H1 (cell line): ENCODE results near the gene KRT85. TPM values are rescaled to one million over a fixed set of nuclear protein-coding genes. Genes with fewer than 3 reads are reported as not detected.

Experiments used
- CTCF ChIA-PET: fragments of 300-600 bp; sonication (Branson Sonifier 250); formaldehyde crosslinking; loops from one replicate; lab custom pipeline; 2021; ENCODE audit not compliant: partially characterized antibody; lab: Charles Lee
- POLR2A ChIA-PET: fragments of 300-600 bp; sonication (Branson Sonifier 250); formaldehyde crosslinking; loops from one replicate; lab custom pipeline; 2021; ENCODE audit warnings: inconsistent platforms; ENCODE audit not compliant: partially characterized antibody; lab: Charles Lee
- DNase-seq, 2 experiments: peaks; one replicate each; pipeline versions ENCODE4 v3.0.0 to v3.0.0-alpha.2; 2010 to 2022; ENCODE audit warnings: low spot score in 2 of 2, low read depth in 1 of 2, mixed read lengths in 1 of 2
- FAIRE-seq: peaks from 2 replicates; lab custom pipeline; 2011; peaks lifted over from hg19 to GRCh38; lab: Jason Lieb, UNC
- H2AFZ ChIP-seq: 2 replicates; pipeline ENCODE4 v1.8.1; 2012; ENCODE audit warnings: low read length, inconsistent platforms
- H2AK5ac ChIP-seq: 2 replicates; pipeline ENCODE4 v1.6.1; 2013; ENCODE audit warnings: low read depth, low read length
- H2BK120ac ChIP-seq: replicated peaks from 2 replicates; pipeline ENCODE3; 2013; ENCODE audit warnings: low read depth, low read length, inconsistent platforms
- H2BK12ac ChIP-seq: 2 replicates; pipeline ENCODE4 v1.6.1; 2013; ENCODE audit warnings: low read depth, low read length
- H2BK15ac ChIP-seq: 2 replicates; pipeline ENCODE4 v1.6.1; 2013; ENCODE audit warnings: low read length
- H2BK20ac ChIP-seq: 2 replicates; pipeline ENCODE4 v1.6.1; 2013; ENCODE audit warnings: low read length
- H2BK5ac ChIP-seq: 2 replicates; pipeline ENCODE4 v1.6.1; 2013; ENCODE audit warnings: low read depth, low read length
- H3K14ac ChIP-seq: 2 replicates; pipeline ENCODE4 v1.6.1; 2013; ENCODE audit warnings: inconsistent platforms; ENCODE audit not compliant: insufficient read length
- H3K18ac ChIP-seq: 2 replicates; pipeline ENCODE4 v1.6.1; 2013; ENCODE audit warnings: low read length; ENCODE audit errors: extremely low read depth
- H3K23ac ChIP-seq: 2 replicates; pipeline ENCODE4 v1.6.1; 2013; ENCODE audit warnings: inconsistent platforms; ENCODE audit not compliant: insufficient read length
- H3K23me2 ChIP-seq: 2 replicates; pipeline ENCODE4 v1.6.1; 2013; ENCODE audit warnings: low read depth, low read length
- H3K27ac ChIP-seq: 2 replicates; pipeline ENCODE4 v1.6.1; 2011; ENCODE audit warnings: low read depth, low read length, inconsistent platforms
- H3K27me3 ChIP-seq, 4 experiments: replicated peaks in 1 of 4; 1 replicate in 1 of 4; 2 replicates in 3 of 4; pipeline versions ENCODE4 v1.6.1 to v1.8.1; 2011 to 2013; ENCODE audit warnings: low read length in 3 of 4, mild to moderate bottlenecking in 3 of 4, inconsistent platforms in 2 of 4, mixed read lengths in 2 of 4, moderate library complexity in 1 of 4; ENCODE audit not compliant: control insufficient read depth in 3 of 4, insufficient read depth in 3 of 4; ENCODE audit errors: extremely low read depth in 1 of 4
- H3K36me3 ChIP-seq, 4 experiments: 2 replicates each; pipeline versions ENCODE4 v1.6.1 to v1.8.1; 2011 to 2013; ENCODE audit warnings: mild to moderate bottlenecking in 4 of 4, low read length in 3 of 4, moderate library complexity in 2 of 4, control low read depth in 1 of 4, inconsistent platforms in 1 of 4; ENCODE audit not compliant: insufficient read depth in 4 of 4, control insufficient read depth in 2 of 4
- H3K4ac ChIP-seq: replicated peaks from 2 replicates; pipeline ENCODE3; 2013; ENCODE audit warnings: low read length, low read depth, mixed read lengths, inconsistent platforms; ENCODE audit not compliant: insufficient read length
- H3K4me1 ChIP-seq, 4 experiments: replicated peaks in 1 of 4; 1 replicate in 1 of 4; 2 replicates in 3 of 4; pipeline versions ENCODE4 v1.6.1 to v1.8.1; 2011 to 2013; ENCODE audit warnings: low read length in 3 of 4, inconsistent platforms in 2 of 4, mixed read lengths in 1 of 4; ENCODE audit not compliant: insufficient read depth in 4 of 4, control insufficient read depth in 3 of 4
- H3K4me2 ChIP-seq, 2 experiments: 2 replicates each; pipeline versions ENCODE4 v1.6.1 to v1.8.1; 2011 to 2013; ENCODE audit warnings: low read depth in 2 of 2, low read length in 2 of 2, control low read depth in 1 of 2, inconsistent platforms in 1 of 2, mild to moderate bottlenecking in 1 of 2; ENCODE audit not compliant: insufficient read depth in 1 of 2
- H3K4me3 ChIP-seq, 4 experiments: fragments of 200-600, 300-600 bp in 1 of 4; sonication (generic), shearing (Covaris generic), sonication (Bioruptor Twin) in 1 of 4; 2 replicates each; pipeline versions ENCODE4 v1.5.1 to v1.8.1; 2011 to 2016; ENCODE audit warnings: low read length in 4 of 4, low read depth in 3 of 4, control low read depth in 2 of 4, inconsistent platforms in 2 of 4, mild to moderate bottlenecking in 2 of 4, mixed read lengths in 1 of 4, moderate library complexity in 1 of 4; ENCODE audit not compliant: insufficient read depth in 2 of 4; ENCODE audit errors: extremely low read depth in 1 of 4
- H3K56ac ChIP-seq: replicated peaks from 2 replicates; pipeline ENCODE3; 2013; ENCODE audit warnings: low read depth, mild to moderate bottlenecking, mixed read lengths, low read length, inconsistent platforms; ENCODE audit not compliant: insufficient read length
- H3K79me1 ChIP-seq: 2 replicates; pipeline ENCODE4 v1.6.1; 2013; ENCODE audit warnings: low read depth, low read length, control low read depth
- H3K79me2 ChIP-seq, 2 experiments: 2 replicates each; pipeline versions ENCODE4 v1.6.1 to v1.8.1; 2012 to 2013; ENCODE audit warnings: low read length in 2 of 2, mild to moderate bottlenecking in 2 of 2, inconsistent platforms in 1 of 2; ENCODE audit not compliant: insufficient read depth in 2 of 2, control insufficient read depth in 1 of 2
- H3K9ac ChIP-seq, 4 experiments: replicated peaks in 1 of 4; 1 replicate in 1 of 4; 2 replicates in 3 of 4; pipeline versions ENCODE4 v1.6.1 to v1.8.1; 2011 to 2013; ENCODE audit warnings: low read depth in 3 of 4, low read length in 3 of 4, control low read depth in 2 of 4, mild to moderate bottlenecking in 2 of 4, moderate library complexity in 2 of 4, inconsistent platforms in 1 of 4; ENCODE audit errors: extremely low read depth in 1 of 4
- H3K9me3 ChIP-seq, 2 experiments: 2 replicates each; pipeline versions ENCODE4 v1.6.1 to v1.8.1; 2012 to 2013; ENCODE audit warnings: mild to moderate bottlenecking in 2 of 2, moderate library complexity in 2 of 2, control low read depth in 1 of 2, inconsistent platforms in 1 of 2, low read depth in 1 of 2, low read length in 1 of 2, mixed read lengths in 1 of 2; ENCODE audit not compliant: insufficient read depth in 2 of 2
- H4K20me1 ChIP-seq, 2 experiments: replicated peaks in 1 of 2; 2 replicates each; pipeline versions ENCODE3 to v1.8.1; 2011 to 2013; ENCODE audit warnings: inconsistent platforms in 2 of 2, low read length in 2 of 2, mild to moderate bottlenecking in 1 of 2; ENCODE audit not compliant: insufficient read depth in 2 of 2, control insufficient read depth in 1 of 2
- H4K5ac ChIP-seq: 2 replicates; pipeline ENCODE4 v1.6.1; 2013; ENCODE audit warnings: low read length, low read depth, mixed read lengths, inconsistent platforms; ENCODE audit not compliant: insufficient read length
- H4K8ac ChIP-seq: 2 replicates; pipeline ENCODE4 v1.8.0; 2013; ENCODE audit warnings: mild to moderate bottlenecking, moderate library complexity, low read length, inconsistent platforms; ENCODE audit not compliant: insufficient read depth; ENCODE audit errors: extremely low read depth
- H4K91ac ChIP-seq: replicated peaks from 2 replicates; pipeline ENCODE3; 2013; ENCODE audit warnings: low read length, mixed read lengths, inconsistent platforms; ENCODE audit not compliant: insufficient read length
- E2F6 ChIP-seq: IDR thresholded peaks from 2 replicates; pipeline ENCODE4 v1.6.1; 2012; ENCODE audit warnings: inconsistent platforms
- EZH2 ChIP-seq: fragments of 200-600 bp; sonication (generic); IDR thresholded peaks from 2 replicates; pipeline ENCODE4 v1.7.1; 2012; ENCODE audit warnings: low read depth, mild to moderate bottlenecking, moderate library complexity, low read length, inconsistent platforms; ENCODE audit not compliant: severe bottlenecking
- GTF2F1 ChIP-seq: IDR thresholded peaks from 2 replicates; pipeline ENCODE4 v1.6.1; 2012; ENCODE audit warnings: low read depth, low read length, improper control_type of control experiment, borderline replicate concordance
- MAFK ChIP-seq: IDR thresholded peaks from 2 replicates; pipeline ENCODE4 v1.6.1; 2012; ENCODE audit warnings: low read depth, mild to moderate bottlenecking, improper control_type of control experiment, low read length
- PHF8 ChIP-seq: fragments of 200-600 bp; sonication (generic); conservative IDR thresholded peaks from 2 replicates; pipeline ENCODE4 v1.7.1; 2012; ENCODE audit warnings: low read depth, mild to moderate bottlenecking, inconsistent platforms, low read length, moderate library complexity
- RXRA ChIP-seq: IDR thresholded peaks from 2 replicates; pipeline ENCODE4 v1.6.1; 2011; ENCODE audit warnings: low read depth, mild to moderate bottlenecking, low read length, moderate library complexity; ENCODE audit not compliant: insufficient read depth
- SIN3A ChIP-seq, 2 experiments: IDR thresholded peaks in 1 of 2; conservative IDR thresholded peaks in 1 of 2; 2 replicates each; pipeline ENCODE4 v1.6.1; 2011 to 2012; ENCODE audit warnings: low read length in 2 of 2, improper control_type of control experiment in 1 of 2, low read depth in 1 of 2, mild to moderate bottlenecking in 1 of 2
- SIX5 ChIP-seq: IDR thresholded peaks from 2 replicates; pipeline ENCODE4 v1.6.1; 2011; ENCODE audit warnings: mild to moderate bottlenecking, low read depth, low read length
- SP1 ChIP-seq: IDR thresholded peaks from 2 replicates; pipeline ENCODE4 v1.6.1; 2011; ENCODE audit warnings: low read depth, low read length
- SUZ12 ChIP-seq: fragments of 200-600 bp; sonication (generic); IDR thresholded peaks from 2 replicates; pipeline ENCODE4 v1.6.1; 2012; ENCODE audit warnings: mild to moderate bottlenecking, inconsistent platforms, low read length, moderate library complexity, mixed read lengths
- USF2 ChIP-seq: IDR thresholded peaks from 2 replicates; pipeline ENCODE4 v1.6.1; 2011; ENCODE audit warnings: low read length, improper control_type of control experiment
- WGBS, 2 experiments: shearing (Covaris generic) in 1 of 2; methylation state at CpG; one replicate each; pipeline versions ENCODE4 v1.1.6 to v1.1.7; 2013 to 2015; ENCODE audit warnings: low lambda C conversion rate in 2 of 2, mixed read lengths in 2 of 2, inconsistent platforms in 1 of 2, low coverage in 1 of 2, missing lambda C conversion rate in 1 of 2; ENCODE audit not compliant: insufficient replicate concordance in 2 of 2, insufficient coverage in 1 of 2, insufficient read length in 1 of 2; ENCODE audit errors: extremely low coverage in 1 of 2, missing lambda C conversion rate in 1 of 2; 5-methylcytosine and 5-hydroxymethylcytosine counted together
- polyA plus RNA-seq, 7 experiments: library from polyadenylated mRNA; depleted of rRNA in 3 of 7; stranded (reverse) in 5 of 7; unstranded in 2 of 7; fragments of >200 nt in 5 of 7; fragments of 200-250 nt in 2 of 7; gene quantifications; 1 replicate in 5 of 7; 2 replicates in 1 of 7; 4 replicates in 1 of 7; pipeline versions ENCODE4 v1.2.1 to v1.2.3, GENCODE V29; 2011 to 2013; ENCODE audit warnings: missing spikeins in 2 of 7, mixed read lengths in 2 of 7
- total RNA-seq: library from RNA; stranded (reverse); fragmentation: NEBNext Ultra II Directional; extraction: Animal tissue kit (Norgen Biotek cat#: 25700); gene quantifications from 2 replicates; pipeline ENCODE4 v1.2.1, GENCODE V29; 2021

The KRT85 gene
- total and polyA plus RNA-seq, 2 of the 8 experiments (the other 6 are each of a cell fraction or from before 2014, with no cell fraction given): not detected

- DNase-seq (no peak), FAIRE-seq (no peak)
- Histone ChIP-seq H2BK15ac (no peak overlapping the region), H2AFZ (no peak overlapping the region), H2BK120ac (no peak overlapping the region), H3K56ac (no peak overlapping the region), H3K23me2 (no peaks in the 10 kb centered on the region), H4K20me1 (no peaks in the 10 kb centered on the region), H3K9me3 (peaks cover 2 to 11% of the 10 kb centered on the region in 2 experiments; a peak in 1 of 4 replicates), H3K79me2 (no peaks in the 10 kb centered on the region), H3K4ac (no peak overlapping the region), H3K14ac (no peak overlapping the region), H2BK5ac (no peak overlapping the region), H4K91ac (no peak overlapping the region), H3K79me1 (no peaks in the 10 kb centered on the region), H3K18ac (no peak overlapping the region), H3K27me3 (no peaks in the 10 kb centered on the region), H3K27ac (no peak overlapping the region), H2AK5ac (no peak overlapping the region), H3K23ac (no peak overlapping the region), H3K4me1 (no peaks in the 10 kb centered on the region), H2BK20ac (no peak overlapping the region), H3K4me3 (no peak overlapping the region), H3K9ac (no peak overlapping the region), H3K4me2 (no peak overlapping the region), H3K36me3 (no peaks in the 10 kb centered on the region), H2BK12ac (no peak overlapping the region), H4K5ac (no peak overlapping the region), H4K8ac (no peak overlapping the region; the same call in 1 of the 2 replicates)
- WGBS, 2 experiments: 94% methylated on average over 8 of the region's 10 CpGs; no CpG with 5 or more reads in 1 of the 2 experiments
- ChIA-PET CTCF (interaction anchor here (1.0 to 7.8 kb wide), 8 partner anchors 11 to 171 kb away, joined by 3 to 46 read pairs (median 9); partner anchors contain the start of gene KRT5), POLR2A (no interaction called here)
- TF ChIP-seq USF2 (no peak), SIN3A (conservative IDR thresholded peaks at IDR 0.05 in 1 of 2, IDR thresholded peaks at IDR 0.05 in 1 of 2; ENCODE audit: low read depth in 1 of 2, low read length in 2 of 2) (no peak), PHF8 (no peak), SIX5 (no peak), SUZ12 (no peak), EZH2 (no peak), GTF2F1 (no peak), E2F6 (no peak), RXRA (no peak), SP1 (no peak), MAFK (no peak)
Observed at GRCh38 chr12:52411815-52412214, 44.5 kb upstream of the KRT85 start.
